TTC549 (cell line): ENCODE measurements around the gene NELL1.

Experiments used
- FAIRE-seq: peaks from 2 replicates; lab custom pipeline; 2012; peaks lifted over from hg19 to GRCh38; lab: Jason Lieb, UNC

NELL1 gene

DNA sequence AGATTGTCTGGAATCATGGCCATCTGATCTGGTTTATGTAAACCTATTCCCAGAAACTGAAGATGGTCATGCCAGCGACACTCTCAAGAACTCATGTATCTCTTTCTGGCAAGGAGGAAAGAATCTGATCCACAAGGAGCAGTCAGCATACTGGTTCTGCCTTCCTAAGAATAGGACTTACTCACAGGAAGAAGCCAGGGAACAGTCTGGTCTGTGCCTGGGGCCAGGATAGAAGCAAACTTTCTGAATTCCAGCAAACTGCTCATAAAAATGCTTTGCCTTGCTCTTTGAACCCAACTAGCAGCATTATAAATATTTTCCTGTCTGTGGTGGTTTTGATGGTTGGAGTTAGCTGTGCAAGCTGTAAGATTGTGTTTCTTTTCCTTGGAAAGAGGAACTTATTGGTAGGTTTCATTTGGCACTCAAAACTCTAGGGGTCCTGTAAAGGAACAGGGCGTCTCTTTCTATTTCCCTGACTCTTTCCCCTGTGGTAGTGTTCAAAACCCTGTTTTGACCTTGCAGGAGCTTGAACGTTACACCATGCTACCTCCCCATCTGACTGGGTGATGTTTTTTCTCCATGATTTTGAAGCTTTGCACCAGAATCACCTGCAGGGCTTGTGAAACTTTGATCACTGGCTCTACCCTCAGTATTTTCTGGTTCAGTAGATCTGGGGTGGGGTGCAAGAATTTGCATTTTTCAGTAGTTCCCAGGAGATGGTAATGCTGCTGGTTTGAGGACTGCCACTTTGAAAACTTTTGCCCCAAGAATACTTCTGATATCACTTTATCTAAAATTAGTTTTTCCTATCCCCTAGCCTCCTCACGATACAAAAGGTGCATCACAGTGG lies 895.7 kb downstream of the NELL1 start:
- no peak for FAIRE-seq

DNA sequence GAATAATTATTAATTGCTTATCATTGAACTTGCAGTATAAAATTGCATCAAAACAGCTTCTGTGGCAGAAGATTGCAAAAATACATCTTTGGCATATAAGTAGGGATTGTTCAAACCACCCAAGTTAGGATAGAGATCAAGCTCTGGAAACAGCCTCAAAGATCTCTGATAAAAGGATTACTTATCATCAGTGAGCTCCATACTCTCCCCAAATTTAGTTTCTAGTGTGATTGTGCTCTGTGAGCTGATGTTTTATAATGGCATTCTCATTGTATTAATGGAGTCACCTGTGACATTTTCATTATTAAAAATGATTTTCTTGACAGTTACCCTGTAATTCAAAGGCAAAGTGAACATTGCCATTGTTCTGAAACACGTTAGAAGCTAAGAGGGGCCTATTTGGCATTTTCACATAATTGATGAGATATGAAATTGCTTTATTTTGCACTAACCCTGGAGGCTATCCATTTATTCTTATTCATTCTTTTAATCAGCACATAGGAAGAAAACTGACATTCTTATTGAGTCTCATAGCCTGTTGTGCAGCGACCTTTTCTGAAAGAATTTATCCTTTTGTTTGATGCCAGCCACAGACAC lies 897.2 kb downstream of the NELL1 start:
- no peak for FAIRE-seq

DNA sequence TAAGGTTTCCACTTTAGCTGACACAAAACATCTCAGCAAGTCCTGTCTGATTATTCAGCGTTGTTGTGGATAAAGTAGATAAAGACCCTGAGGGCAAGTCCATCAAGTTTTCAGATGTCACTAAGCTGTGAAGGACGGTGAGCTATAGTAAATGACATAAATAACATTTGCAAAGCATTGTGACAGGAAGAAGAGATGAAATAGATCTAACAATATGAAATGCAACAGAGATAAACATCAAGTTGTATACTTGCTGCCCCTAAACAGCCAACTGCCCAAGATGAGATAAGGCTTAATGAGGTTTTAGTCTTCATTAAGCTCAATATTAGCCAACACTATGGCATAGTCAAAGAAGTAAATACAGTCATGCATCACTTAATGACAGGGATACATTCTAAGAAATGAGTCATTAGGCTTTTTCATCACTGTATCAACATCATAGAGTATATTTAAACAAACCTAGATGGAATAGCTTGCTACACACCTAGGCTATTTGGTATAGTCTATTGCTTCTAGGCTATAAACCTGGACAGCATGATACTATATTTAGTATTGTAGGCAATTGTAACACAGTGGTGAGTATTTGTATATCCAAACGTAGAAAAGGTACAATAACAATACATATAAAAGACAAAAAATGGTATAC lies 898.4 kb downstream of the NELL1 start:
- FAIRE-seq, result no peak

DNA sequence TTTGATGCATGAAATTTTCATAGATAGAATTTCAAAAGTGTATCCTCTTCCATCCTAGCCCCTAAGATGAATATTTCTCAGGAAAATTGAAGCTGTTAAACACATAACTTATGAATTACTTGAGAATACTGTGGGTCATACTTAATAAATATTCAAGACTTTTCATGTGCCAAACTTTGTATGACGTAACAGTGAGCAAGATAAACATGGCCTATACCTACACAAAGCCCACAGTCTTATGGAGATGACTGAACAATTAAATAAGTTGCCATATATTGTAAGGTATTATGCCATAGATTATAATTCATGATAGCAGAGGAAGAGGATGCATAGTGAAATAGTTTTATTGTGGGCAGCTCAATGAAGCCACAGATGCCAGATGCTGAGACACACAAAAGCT lies 902.8 kb downstream of the NELL1 start:
- no peak for FAIRE-seq

DNA sequence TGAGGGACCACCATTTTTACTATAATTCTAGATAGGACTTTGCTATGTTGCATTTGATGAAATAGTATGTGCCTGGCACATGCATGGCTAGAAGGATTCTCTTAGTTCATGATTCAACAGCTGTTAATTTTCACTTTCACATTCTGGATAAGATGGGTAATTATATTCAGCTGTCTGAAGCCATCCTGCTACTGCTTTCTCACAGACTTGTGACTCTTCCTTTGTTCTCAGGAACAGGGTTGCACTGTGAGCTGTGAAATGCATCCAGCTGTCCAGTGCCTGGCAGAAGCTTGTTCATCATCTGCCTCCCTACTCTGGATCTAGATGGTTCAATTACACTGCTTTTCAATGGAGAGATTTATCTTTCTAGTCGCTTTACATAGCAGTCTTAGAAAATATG lies 913.4 kb downstream of the NELL1 start:
- no peak for FAIRE-seq

DNA sequence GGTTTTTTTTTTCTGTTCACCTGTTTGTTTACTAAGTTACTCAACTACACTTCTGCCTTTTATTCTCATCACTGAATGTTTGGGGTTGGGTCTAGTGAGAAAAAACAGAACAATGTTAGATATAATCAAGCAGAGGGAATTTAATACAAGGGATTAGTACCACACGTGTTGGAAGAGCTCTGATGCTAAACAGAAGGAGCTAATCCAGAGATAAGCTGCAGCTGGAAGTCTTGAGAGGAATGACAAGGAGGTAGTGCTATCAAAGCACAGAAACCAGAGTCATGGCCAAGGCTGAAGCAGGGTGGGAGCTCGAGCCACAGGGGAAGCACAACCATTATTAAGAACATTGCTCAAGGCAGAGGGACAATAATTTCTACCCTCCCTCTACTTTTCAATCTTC lies 919.4 kb downstream of the NELL1 start:
- no peak for FAIRE-seq

DNA sequence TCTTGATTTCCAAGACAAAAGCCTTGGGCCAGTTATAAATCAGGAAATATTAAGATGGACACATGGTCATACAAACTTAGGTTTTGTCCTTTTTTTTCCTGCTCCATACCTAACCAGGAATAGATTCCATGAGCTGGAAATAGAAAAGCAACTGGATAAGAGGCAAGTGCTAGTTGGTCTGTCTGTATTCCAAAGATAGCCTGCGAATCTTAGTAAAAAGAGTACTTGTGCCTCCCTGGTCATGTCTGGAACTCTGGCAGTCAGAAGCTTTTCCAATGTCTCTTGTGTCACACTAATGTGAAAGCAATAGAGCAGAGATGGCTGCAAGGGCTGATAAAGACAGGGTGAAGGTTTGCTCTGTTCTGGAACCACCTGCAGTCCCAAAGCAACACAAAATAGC lies 933.3 kb downstream of the NELL1 start:
- no peak for FAIRE-seq

DNA sequence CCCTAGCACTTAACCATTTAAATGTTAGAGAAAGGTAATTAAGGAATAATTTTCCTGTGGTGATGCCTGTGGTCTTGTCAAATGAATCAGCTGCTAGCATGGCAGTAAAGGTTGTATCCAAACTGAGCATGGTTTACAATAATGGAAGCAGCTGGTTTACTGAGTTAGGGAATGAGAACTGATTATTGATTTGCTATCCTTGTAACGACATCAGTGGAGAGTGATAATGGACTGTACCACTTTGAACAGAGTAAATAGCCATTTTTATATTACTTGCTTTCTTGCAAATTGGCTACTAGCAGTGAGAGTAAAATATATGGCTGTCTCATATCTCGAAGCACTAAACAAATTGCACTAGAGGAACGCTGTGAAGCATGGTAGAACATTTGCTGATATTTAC lies 934.5 kb downstream of the NELL1 start:
- FAIRE-seq, result no peak

DNA sequence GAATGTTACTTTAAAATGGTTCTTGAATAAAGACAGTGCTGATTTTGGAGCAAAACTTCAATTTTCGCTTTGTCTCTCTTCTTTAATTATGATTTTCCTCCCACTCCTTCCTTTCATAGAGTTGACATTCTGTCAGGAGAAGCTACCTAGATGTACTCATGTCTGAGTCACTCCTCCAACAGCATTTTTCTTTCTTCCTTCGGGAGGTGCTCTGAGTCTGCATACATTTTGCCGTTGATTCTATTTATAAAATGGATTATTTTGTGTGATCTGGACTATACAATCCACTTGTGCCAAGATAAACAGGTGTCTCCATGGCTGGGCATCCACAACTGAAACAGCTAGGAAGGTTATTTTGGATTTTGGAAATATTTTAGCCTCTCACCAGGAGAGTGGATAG lies 935.2 kb downstream of the NELL1 start:
- no peak for FAIRE-seq

DNA sequence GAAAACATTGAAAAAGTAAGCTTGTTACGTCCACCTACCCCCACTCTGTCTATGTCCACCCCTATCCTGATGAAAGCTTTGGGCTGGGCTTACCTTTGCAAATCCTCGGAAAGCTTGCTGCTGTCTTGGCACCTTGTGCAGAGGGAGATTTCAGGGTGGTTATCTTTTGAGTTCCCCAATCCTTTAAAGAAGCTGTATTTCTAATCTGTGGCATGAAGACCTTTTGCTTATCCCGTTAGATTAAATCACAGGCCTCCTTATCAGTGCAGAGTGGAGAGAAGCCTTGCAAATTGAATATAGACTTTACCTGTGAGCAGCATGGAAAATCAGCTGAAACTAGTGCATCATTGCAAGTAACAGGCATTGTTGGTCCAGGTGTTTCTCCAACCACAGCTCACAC lies 942.9 kb downstream of the NELL1 start:
- FAIRE-seq, result no peak

DNA sequence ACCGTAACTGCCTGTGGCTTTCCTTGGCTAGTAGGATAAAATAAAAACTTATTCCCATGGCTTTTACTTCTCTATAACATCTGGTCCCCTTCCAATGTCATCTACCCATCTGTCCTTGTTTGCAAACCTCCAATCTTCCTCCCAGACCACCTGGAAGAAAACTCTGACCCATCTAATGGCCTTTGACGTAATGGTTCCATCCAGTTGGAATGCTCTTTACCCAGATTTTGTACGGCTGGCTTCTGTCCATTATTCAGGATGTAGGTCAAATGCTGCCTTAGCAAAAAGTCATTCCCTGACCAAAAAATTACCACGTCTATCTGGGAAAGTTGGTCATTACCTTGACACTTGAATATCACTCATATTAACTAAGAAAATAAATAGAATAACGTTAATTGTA lies 945.6 kb downstream of the NELL1 start:
- no peak for FAIRE-seq

DNA sequence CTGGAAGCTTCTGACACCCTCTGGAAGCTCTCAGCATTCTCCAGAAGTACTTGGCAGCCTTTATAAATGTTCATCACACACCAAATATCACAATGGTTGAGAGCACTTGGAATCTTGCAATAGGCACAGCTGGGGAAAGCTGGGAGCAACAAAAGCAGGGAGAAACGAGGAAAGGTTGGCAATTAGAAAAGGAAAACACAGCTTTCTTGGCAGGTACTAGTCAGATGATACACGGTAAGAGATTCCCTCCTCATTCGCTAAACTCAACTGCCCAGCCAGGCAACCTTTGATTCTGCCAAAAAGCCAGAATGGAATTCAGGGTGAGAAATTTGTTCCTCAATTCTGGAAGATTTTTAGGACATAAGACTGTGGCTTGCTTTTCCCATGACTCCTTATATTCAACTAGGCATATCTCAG lies 946.6 kb downstream of the NELL1 start:
- no peak for FAIRE-seq

DNA sequence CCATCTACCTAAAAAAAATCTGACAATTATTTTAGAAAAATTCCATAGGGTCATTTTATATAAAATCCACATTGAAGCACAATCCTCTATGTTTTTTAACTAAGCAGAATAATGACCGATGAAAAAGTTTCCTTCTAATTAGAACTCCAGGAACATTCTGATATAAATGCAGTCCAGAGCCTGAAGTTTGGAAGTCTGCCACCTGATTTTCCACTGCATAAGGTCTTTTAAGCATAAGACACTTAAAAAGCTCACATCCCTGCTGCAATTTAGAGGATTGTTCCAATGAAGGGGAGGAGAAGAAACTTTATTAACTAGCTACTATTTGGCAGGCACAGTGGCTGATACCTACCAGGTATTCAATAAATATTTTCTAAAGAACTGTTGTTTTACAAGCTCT lies 953.2 kb downstream of the NELL1 start:
- no peak for FAIRE-seq

DNA sequence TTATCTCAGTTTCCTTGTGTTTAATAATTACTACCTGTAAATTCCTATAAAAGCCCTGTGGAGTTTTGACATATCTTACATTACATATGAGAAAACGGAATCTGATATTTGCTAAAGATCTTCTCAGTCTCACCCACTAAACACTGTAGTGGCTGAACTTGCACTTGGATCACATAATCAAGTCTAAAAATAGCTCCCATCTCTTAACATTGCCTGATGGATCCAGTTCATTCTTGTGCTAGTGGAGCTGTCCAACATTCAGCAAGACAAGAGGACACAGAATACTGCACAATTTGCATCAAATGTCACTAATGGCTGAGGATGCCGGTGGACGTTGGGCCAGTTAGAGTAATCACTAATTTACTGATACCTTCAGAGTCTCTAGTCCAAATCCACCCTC lies 953.6 kb downstream of the NELL1 start:
- FAIRE-seq, result no peak
